HepG2 (cell line): Measurements from ENCODE around the gene LGI4.

Experiments used
- CTCF ChIP-seq: sonication (generic); formaldehyde crosslinking; IDR thresholded peaks from 2 replicates; pipeline ENCODE4 v1.5.0; 2020; ENCODE audit warnings: mild to moderate bottlenecking, missing genetic modification reagents, moderate library complexity
- EP300 ChIP-seq, 3 experiments: sonication (generic) in 1 of 3; formaldehyde crosslinking in 1 of 3; IDR thresholded peaks; 2 replicates each; pipeline versions ENCODE4 v1.5.1 to v1.6.1; 2011 to 2020; ENCODE audit warnings: low read depth in 2 of 3, low read length in 2 of 3, borderline replicate concordance in 1 of 3, improper control_type of control experiment in 1 of 3, mild to moderate bottlenecking in 1 of 3, missing genetic modification reagents in 1 of 3, moderate library complexity in 1 of 3
- HNF4G ChIP-seq, 2 experiments: sonication (generic) in 1 of 2; formaldehyde crosslinking in 1 of 2; IDR thresholded peaks; 2 replicates each; pipeline versions ENCODE4 v1.4.0 to v1.6.1; 2011 to 2020; ENCODE audit warnings: borderline replicate concordance in 2 of 2, low read depth in 2 of 2, mild to moderate bottlenecking in 2 of 2, low read length in 1 of 2, missing genetic modification reagents in 1 of 2, moderate library complexity in 1 of 2
- KDM3A ChIP-seq: IDR thresholded peaks from 2 replicates; pipeline ENCODE4 v1.6.1; 2018; ENCODE audit warnings: low read depth, missing compliant biosample characterization
- MYC ChIP-seq: sonication (generic); formaldehyde crosslinking; IDR thresholded peaks from 2 replicates; pipeline ENCODE4 v1.9.0; 2021; ENCODE audit warnings: missing genetic modification reagents, borderline replicate concordance
- PRMT3 ChIP-seq: sonication (generic); formaldehyde crosslinking; IDR thresholded peaks from 2 replicates; pipeline ENCODE4 v1.8.1; 2022; ENCODE audit warnings: low read depth, mild to moderate bottlenecking, moderate library complexity, missing genetic modification reagents, borderline replicate concordance
- SMAD3 ChIP-seq: sonication (generic); formaldehyde crosslinking; IDR thresholded peaks from 2 replicates; pipeline ENCODE4 v1.4.0; 2020; ENCODE audit warnings: missing genetic modification reagents
- SUZ12 ChIP-seq: fragments of 150-350 bp; IDR thresholded peaks from 2 replicates; pipeline ENCODE4 v1.6.1; 2014; ENCODE audit warnings: low read depth, low read length
- ZNF367 ChIP-seq: sonication (generic); formaldehyde crosslinking; IDR thresholded peaks from 2 replicates; pipeline ENCODE4 v1.4.0; 2020; ENCODE audit warnings: missing genetic modification reagents, borderline replicate concordance
- TF ChIP-seq, protein P1 (sequence below): sonication (generic); formaldehyde crosslinking; IDR thresholded peaks from 2 replicates; pipeline ENCODE4 v1.5.1; 2020; ENCODE audit warnings: mild to moderate bottlenecking, missing genetic modification reagents, borderline replicate concordance

DNA sequence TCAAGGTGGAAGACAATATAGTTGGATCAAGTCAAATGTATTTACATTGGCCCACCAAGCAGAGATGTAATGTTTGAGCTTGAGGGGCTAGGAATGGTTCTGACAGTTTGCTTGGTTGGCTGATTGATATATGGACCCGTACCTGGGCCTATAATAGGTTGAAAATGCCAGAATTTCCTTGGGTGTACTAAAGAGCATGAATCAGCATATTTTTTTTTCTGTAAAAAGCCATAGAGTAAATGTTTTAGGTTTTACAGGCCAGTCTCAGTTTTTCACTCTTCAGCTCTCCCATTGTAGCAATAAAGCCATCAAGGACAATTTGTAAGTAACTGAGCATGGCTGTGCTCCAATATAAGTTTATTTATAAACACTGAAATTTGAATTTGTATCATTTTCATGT lies 46.5 kb upstream of the LGI4 start:
- TF ChIP-seq ZNF367 (no peak), SUZ12 (no peak), CTCF (no peak), KDM3A (CRISPR knock-in tag) (no peak), PRMT3 (CRISPR knock-in tag) (no peak), HNF4G (IDR thresholded peaks at IDR 0.05; ENCODE audit: borderline replicate concordance, low read depth, low read length) (no peak), HNF4G (CRISPR knock-in tag; IDR thresholded peaks at IDR 0.05; ENCODE audit: borderline replicate concordance, low read depth) (no peak), SMAD3 (CRISPR knock-in tag) (no peak), MYC (no peak), EP300 (IDR thresholded peaks at IDR 0.05; ENCODE audit: low read depth in 2 of 2, low read length in 2 of 2) (no peak), EP300 (CRISPR knock-in tag; IDR thresholded peaks at IDR 0.05; ENCODE audit: borderline replicate concordance) (no peak)
- TF ChIP-seq, protein P1, sequence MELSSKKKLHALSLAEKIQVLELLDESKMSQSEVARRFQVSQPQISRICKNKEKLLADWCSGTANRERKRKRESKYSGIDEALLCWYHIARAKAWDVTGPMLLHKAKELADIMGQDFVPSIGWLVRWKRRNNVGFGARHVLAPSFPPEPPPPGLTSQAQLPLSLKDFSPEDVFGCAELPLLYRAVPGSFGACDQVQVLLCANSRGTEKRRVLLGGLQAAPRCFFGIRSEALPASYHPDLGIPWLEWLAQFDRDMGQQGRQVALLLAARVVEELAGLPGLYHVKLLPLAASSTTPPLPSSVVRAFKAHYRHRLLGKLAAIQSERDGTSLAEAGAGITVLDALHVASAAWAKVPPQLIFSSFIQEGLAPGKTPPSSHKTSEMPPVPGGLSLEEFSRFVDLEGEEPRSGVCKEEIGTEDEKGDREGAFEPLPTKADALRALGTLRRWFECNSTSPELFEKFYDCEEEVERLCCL (CRISPR knock-in tag): no peak
